Subcutaneous adipose tissue (tissue), 4 donors: Measurements from ENCODE around the gene CALML6. TPM values are rescaled to one million over a fixed set of nuclear protein-coding genes. Genes with fewer than 3 reads are reported as not detected.

ENCODE experiments used
- CTCF ChIP-seq: fragments of 450-650 bp; IDR thresholded peaks from one replicate; pipeline ENCODE4 v1.5.1; 2016; ENCODE audit warnings: low read depth, mild to moderate bottlenecking, control low read depth, antibody characterized with exemption, moderate library complexity
- total RNA-seq, 4 donors: library from RNA; depleted of rRNA; stranded (reverse); fragments of >200 nt; gene quantifications; one replicate each; pipeline ENCODE4 v1.1.0, GENCODE V29; 2016

The CALML6 gene
- total RNA-seq, 4 donors from 2014 or later: 1.3 TPM; not detected in 3

GRCh38 chr1:1920057-1920607 lies 5.1 kb downstream of the CALML6 start:
- TF ChIP-seq CTCF: no peak

GRCh38 chr1:1920608-1921458 lies 5.8 kb downstream of the CALML6 start:
- no peak for TF ChIP-seq CTCF

GRCh38 chr1:1921459-1921862 lies 6.4 kb downstream of the CALML6 start:
- TF ChIP-seq CTCF: no peak

GRCh38 chr1:1921901-1922701 lies 7.0 kb downstream of the CALML6 start:
- no peak for TF ChIP-seq CTCF

GRCh38 chr1:1922702-1922955 lies 7.6 kb downstream of the CALML6 start:
- TF ChIP-seq CTCF: no peak

- TF ChIP-seq CTCF: no peak
These were observed 8.1 kb downstream of the CALML6 start for GRCh38 chr1:1922956-1923833.
